ENCODE measurements around the gene MADCAM1. TPM values are rescaled to one million over a fixed set of nuclear protein-coding genes. Genes with fewer than 3 reads are reported as not detected.

Gene MADCAM1
- total and polyA plus RNA-seq, 2 of the 8 experiments (the other 6 are each of a cell fraction or from before 2014, with no cell fraction given), result 2.3 to 3.0 TPM

DNA sequence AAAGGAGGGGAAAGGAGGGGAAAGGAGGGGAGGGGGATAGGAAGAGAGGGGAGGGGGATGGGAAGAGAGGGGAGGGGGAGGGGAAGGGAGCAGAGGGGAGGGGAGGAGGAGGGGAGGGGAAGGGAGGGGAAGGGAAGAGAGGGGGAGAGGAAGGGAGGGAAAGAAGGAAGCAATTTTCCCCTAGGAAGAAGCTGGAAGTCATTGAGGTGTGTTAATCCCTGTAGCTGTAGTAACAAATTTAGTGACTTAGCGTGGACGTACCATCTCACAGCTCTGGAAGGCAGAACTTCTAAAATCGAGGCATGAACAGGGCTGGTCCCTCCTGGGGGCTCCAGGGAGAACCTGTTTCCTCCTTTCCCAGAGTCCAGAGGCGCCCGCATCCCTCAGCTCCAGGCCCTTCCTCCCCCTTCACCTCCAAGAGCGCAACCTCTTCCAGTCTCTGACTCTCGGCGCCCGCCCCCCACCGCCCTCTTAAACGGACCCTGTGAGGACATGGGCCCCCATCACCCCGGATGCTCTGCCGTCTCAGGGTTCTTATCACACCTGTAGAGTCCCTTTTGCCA is 29.7 kb downstream of the MADCAM1 start:
- H3K27me3 ChIP-seq (replicated peaks in 1 of 4; ENCODE audit: control insufficient read depth in 3 of 4, extremely low read depth in 1 of 4, insufficient read depth in 3 of 4, low read length in 3 of 4), result no peaks in the 10 kb centered on the region; a peak in 1 of 7 replicates
- no peak overlapping the region for H2BK120ac ChIP-seq (replicated peaks; ENCODE audit: low read depth, low read length)
- H4K91ac ChIP-seq (replicated peaks; ENCODE audit: insufficient read length, low read length), result no peak overlapping the region
- H3K23ac ChIP-seq (ENCODE audit: insufficient read length), result no peak overlapping the region
- WGBS, 2 experiments (ENCODE audit: extremely low coverage in 1 of 2, insufficient coverage in 1 of 2, insufficient read length in 1 of 2, insufficient replicate concordance in 2 of 2, low coverage in 1 of 2, low lambda C conversion rate in 2 of 2, missing lambda C conversion rate in 1 of 2), result 63% methylated on average over 11 of the region's 13 CpGs; no CpG with 5 or more reads in 1 of the 2 experiments
- H2BK15ac ChIP-seq (ENCODE audit: low read length), result no peak overlapping the region
- no peak overlapping the region for H3K14ac ChIP-seq (ENCODE audit: insufficient read length)
- no peak for TF ChIP-seq CTBP2 (IDR thresholded peaks at IDR 0.05; ENCODE audit: borderline replicate concordance, insufficient read depth, insufficient read length, low read length)
- no peak for TF ChIP-seq GABPA (IDR thresholded peaks at IDR 0.05; ENCODE audit: borderline replicate concordance, insufficient read depth, low read length)
- TF ChIP-seq CREB1 (IDR thresholded peaks at IDR 0.05), result no peak
- TF ChIP-seq FOSL1 (IDR thresholded peaks at IDR 0.05; ENCODE audit: insufficient read depth, low read depth, low read length), result no peak
- no peak for TF ChIP-seq BCL11A (IDR thresholded peaks at IDR 0.05; ENCODE audit: low read depth in 2 of 2, low read length in 2 of 2)
- no peak for TF ChIP-seq TAF1 (IDR thresholded peaks at IDR 0.05; ENCODE audit: low read depth, low read length)
- no peak for TF ChIP-seq ZNF274 (IDR thresholded peaks at IDR 0.05; ENCODE audit: borderline replicate concordance, extremely low read depth, low read length)
- no peak for TF ChIP-seq TBP (IDR thresholded peaks at IDR 0.05; ENCODE audit: low read depth, low read length)
- no peak overlapping the region for H4K8ac ChIP-seq (ENCODE audit: extremely low read depth, insufficient read depth, low read length)
- H2BK5ac ChIP-seq (ENCODE audit: low read depth, low read length), result no peak overlapping the region
- H3K9ac ChIP-seq (replicated peaks in 1 of 4; ENCODE audit: extremely low read depth in 1 of 4, low read depth in 3 of 4, low read length in 3 of 4), result no peak overlapping the region; a peak in 1 of 7 replicates
- no peak overlapping the region for H2BK12ac ChIP-seq (ENCODE audit: low read depth, low read length)
- no peak overlapping the region for H4K5ac ChIP-seq (ENCODE audit: insufficient read length, low read depth, low read length)
- no peaks in the 10 kb centered on the region for H3K36me3 ChIP-seq (ENCODE audit: control insufficient read depth in 2 of 4, insufficient read depth in 4 of 4, low read length in 3 of 4)
- no peak overlapping the region for H3K27ac ChIP-seq (ENCODE audit: low read depth, low read length)
- H3K79me2 ChIP-seq (ENCODE audit: control insufficient read depth in 1 of 2, insufficient read depth in 2 of 2, low read length in 2 of 2), result no peaks in the 10 kb centered on the region
- H3K4me3 ChIP-seq (ENCODE audit: extremely low read depth in 1 of 4, insufficient read depth in 2 of 4, low read depth in 3 of 4, low read length in 4 of 4), result peak overlapping the region in 1 of 4 experiments; percentile 6; a peak in 1 of 8 replicates
- no peak overlapping the region for H2BK20ac ChIP-seq (ENCODE audit: low read length)
- H4K20me1 ChIP-seq (replicated peaks in 1 of 2; ENCODE audit: control insufficient read depth in 1 of 2, insufficient read depth in 2 of 2, low read length in 2 of 2), result no peaks in the 10 kb centered on the region
- H2AK5ac ChIP-seq (ENCODE audit: low read depth, low read length), result no peak overlapping the region
- no peak overlapping the region for H3K18ac ChIP-seq (ENCODE audit: extremely low read depth, low read length)
- peaks cover 8 to 16% of the 10 kb centered on the region in 2 experiments; a peak in 2 of 4 replicates for H3K9me3 ChIP-seq (ENCODE audit: insufficient read depth in 2 of 2, low read depth in 1 of 2, low read length in 1 of 2)
- no peak overlapping the region for H2AFZ ChIP-seq (ENCODE audit: low read length)
- DNase-seq (ENCODE audit: low read depth in 1 of 2, low spot score in 2 of 2) (no peak), FAIRE-seq (no peak)
- peaks cover 4% of the 10 kb centered on the region; the same call in 1 of the 2 replicates for H3K23me2 ChIP-seq (ENCODE audit: low read depth, low read length)
- POLR2A ChIA-PET (ENCODE audit: partially characterized antibody), result interaction anchor here (0.8 to 3.1 kb wide), 3 partner anchors 46 to 99 kb away, joined by 3 to 10 read pairs (median 3); no protein-coding TSS in a partner anchor
- peak overlapping the region in 1 of 2 experiments; percentile 26; a peak in 3 of 4 replicates for H3K4me2 ChIP-seq (ENCODE audit: insufficient read depth in 1 of 2, low read depth in 2 of 2, low read length in 2 of 2)
- CTCF ChIA-PET (ENCODE audit: partially characterized antibody), result interaction anchor here (0.6 to 2.5 kb wide), 3 partner anchors 15 to 1715 kb away, joined by 3 to 13 read pairs (median 4); no protein-coding TSS in a partner anchor
- no peak overlapping the region for H3K4ac ChIP-seq (replicated peaks; ENCODE audit: insufficient read length, low read depth, low read length)
- peaks cover 0 to 3% (median 0%) of the 10 kb centered on the region in 4 experiments; a peak in 2 of 7 replicates for H3K4me1 ChIP-seq (replicated peaks in 1 of 4; ENCODE audit: control insufficient read depth in 3 of 4, insufficient read depth in 4 of 4, low read length in 3 of 4)
- no peak overlapping the region for H3K56ac ChIP-seq (replicated peaks; ENCODE audit: insufficient read length, low read depth, low read length)
- H3K79me1 ChIP-seq (ENCODE audit: low read depth, low read length), result no peaks in the 10 kb centered on the region
